PC-3 (cell line): ENCODE results near the gene PELI1. TPM values are rescaled to one million over a fixed set of nuclear protein-coding genes. Genes with fewer than 3 reads are reported as not detected.

ENCODE experiments used
- ATAC-seq: fragments of 200-7000 bp; cut with Tn5 transposase; 2 replicates; pipeline ENCODE4 v1.9.1; 2020; ENCODE audit warnings: mild to moderate bottlenecking, moderate library complexity
- BruUV-seq: library from RNA; stranded (reverse); fragments of 400-500 nt; replicated peaks from 2 replicates; lab custom pipeline; 2021; lab: Mats Ljungman, UMichigan
- CTCF ChIA-PET: fragments of 300-600 bp; sonication (Branson Sonifier 250); formaldehyde crosslinking; loops from one replicate; lab custom pipeline; 2022; ENCODE audit warnings: antibody characterized with exemption; lab: Charles Lee
- POLR2A ChIA-PET: fragments of 300-600 bp; sonication (Branson Sonifier 250); formaldehyde crosslinking; loops from one replicate; lab custom pipeline; 2022; ENCODE audit warnings: antibody characterized with exemption; ENCODE audit not compliant: unreplicated experiment; lab: Charles Lee
- DNase-seq: peaks from one replicate; pipeline ENCODE4 v3.0.0-alpha.2; 2015
- H2AFZ ChIP-seq: fragments of 300-600 bp; sonication (generic); 2 replicates; pipeline ENCODE4 v1.6.0; 2016; ENCODE audit warnings: antibody characterized with exemption, low read length
- H3F3A ChIP-seq: fragments of 300-600 bp; sonication (generic); one replicate; pipeline ENCODE4 v1.6.0; 2017; ENCODE audit warnings: antibody characterized with exemption, low read length, control low read depth, mild to moderate bottlenecking; ENCODE audit not compliant: unreplicated experiment
- H3K27ac ChIP-seq: fragments of 300-600 bp; sonication (generic); 2 replicates; pipeline ENCODE4 v1.5.1; 2016; ENCODE audit warnings: mild to moderate bottlenecking, low read length
- H3K27me3 ChIP-seq: fragments of 300-600 bp; sonication (generic); 2 replicates; pipeline ENCODE4 v1.6.1; 2016; ENCODE audit warnings: low read length, mixed read lengths
- H3K36me3 ChIP-seq: fragments of 300-600 bp; sonication (generic); 2 replicates; pipeline ENCODE4 v1.6.1; 2016; ENCODE audit warnings: low read depth, mixed run types, low read length, mixed read lengths
- H3K4me1 ChIP-seq: fragments of 300-600 bp; sonication (generic); 2 replicates; pipeline ENCODE4 v1.5.1; 2016; ENCODE audit warnings: low read length; ENCODE audit not compliant: insufficient read depth
- H3K4me2 ChIP-seq: fragments of 300-600 bp; sonication (generic); 2 replicates; pipeline ENCODE4 v1.6.0; 2016; ENCODE audit warnings: low read length
- H3K4me3 ChIP-seq: fragments of 300-600 bp; sonication (generic); 2 replicates; pipeline ENCODE4 v1.5.1; 2016; ENCODE audit warnings: mild to moderate bottlenecking, low read length, mixed read lengths
- H3K79me2 ChIP-seq: fragments of 300-600 bp; sonication (generic); 2 replicates; pipeline ENCODE4 v1.6.1; 2017; ENCODE audit warnings: low read length, mixed read lengths
- H3K9ac ChIP-seq: fragments of 300-600 bp; sonication (generic); 2 replicates; pipeline ENCODE4 v1.6.0; 2016; ENCODE audit warnings: mild to moderate bottlenecking, low read length
- H3K9me2 ChIP-seq: fragments of 300-600 bp; sonication (generic); replicated peaks from 2 replicates; pipeline ENCODE4 v1.6.1; 2016; ENCODE audit warnings: mixed run types, low read length, mixed read lengths
- H3K9me3 ChIP-seq: fragments of 300-600 bp; sonication (generic); 2 replicates; pipeline ENCODE4 v1.6.1; 2016; ENCODE audit warnings: low read length, mixed read lengths
- H4K20me1 ChIP-seq: fragments of 300-600 bp; sonication (generic); 2 replicates; pipeline ENCODE4 v1.6.1; 2016; ENCODE audit warnings: low read length, mixed read lengths
- EZH2 ChIP-seq: fragments of 300-600 bp; sonication (generic); IDR thresholded peaks from one replicate; pipeline ENCODE4 v1.6.1; 2017; ENCODE audit warnings: antibody characterized with exemption, mild to moderate bottlenecking, low read length; ENCODE audit not compliant: unreplicated experiment
- EZH2phosphoT487 ChIP-seq: fragments of 300-600 bp; sonication (generic); IDR thresholded peaks from 2 replicates; pipeline ENCODE4 v1.6.1; 2018; ENCODE audit warnings: mild to moderate bottlenecking, antibody characterized with exemption, low read length, borderline replicate concordance
- intact Hi-C: fragments of 100-400 bp; cut with micrococcal nuclease; formaldehyde crosslinking; loops from 2 replicates; pipeline ENCODE4 v1.9.0; 2023
- total RNA-seq: library from RNA; depleted of rRNA; stranded (reverse); fragments of >200 nt; gene quantifications from 2 replicates; pipeline ENCODE4 v1.2.3, GENCODE V29; 2014
- TF ChIP-seq, protein P1 (sequence below): fragments of 300-600 bp; sonication (generic); conservative IDR thresholded peaks from 2 replicates; pipeline ENCODE4 v1.5.1; 2017; ENCODE audit warnings: antibody characterized with exemption, low read depth, mild to moderate bottlenecking, low read length

PELI1 gene
- total RNA-seq, 1 experiment from 2014 or later = 5.6 TPM

DNA sequence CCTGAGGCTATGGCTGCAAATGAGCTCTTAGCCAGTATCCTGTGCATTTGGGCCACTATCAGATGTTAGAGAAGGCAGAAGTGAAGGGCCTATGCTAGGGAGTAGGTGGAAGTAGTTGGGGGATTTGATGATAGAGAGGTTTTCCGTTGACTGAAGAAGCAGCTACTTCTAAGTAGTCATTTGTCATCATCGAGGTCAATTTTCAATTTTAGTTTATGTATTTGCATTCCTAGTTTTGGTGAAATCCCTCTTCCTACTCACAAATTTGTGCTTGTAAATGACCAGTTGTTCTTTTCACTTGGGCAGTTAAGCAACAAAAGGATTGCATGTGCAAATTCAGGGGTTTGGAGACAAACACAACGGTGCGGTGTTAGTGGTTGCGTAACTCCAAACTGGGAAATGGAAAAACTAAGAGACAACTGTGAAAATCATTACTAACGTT, 48.5 kb upstream of the PELI1 start:
- ChIA-PET CTCF (no interaction called here), POLR2A (no interaction called here)
- Histone ChIP-seq H3F3A (no peaks in the 10 kb centered on the region), H3K9me2 (no peaks in the 10 kb centered on the region), H3K9me3 (no peaks in the 10 kb centered on the region), H3K4me3 (no peak overlapping the region), H3K27me3 (no peaks in the 10 kb centered on the region), H3K79me2 (no peaks in the 10 kb centered on the region), H2AFZ (no peak overlapping the region), H3K9ac (no peak overlapping the region), H4K20me1 (no peaks in the 10 kb centered on the region), H3K4me1 (no peaks in the 10 kb centered on the region), H3K27ac (no peak overlapping the region), H3K4me2 (no peak overlapping the region), H3K36me3 (no peaks in the 10 kb centered on the region)
- ATAC-seq (no peak), DNase-seq (no peak)
- TF ChIP-seq EZH2phosphoT487 (no peak), EZH2 (no peak)
- TF ChIP-seq, protein P1, sequence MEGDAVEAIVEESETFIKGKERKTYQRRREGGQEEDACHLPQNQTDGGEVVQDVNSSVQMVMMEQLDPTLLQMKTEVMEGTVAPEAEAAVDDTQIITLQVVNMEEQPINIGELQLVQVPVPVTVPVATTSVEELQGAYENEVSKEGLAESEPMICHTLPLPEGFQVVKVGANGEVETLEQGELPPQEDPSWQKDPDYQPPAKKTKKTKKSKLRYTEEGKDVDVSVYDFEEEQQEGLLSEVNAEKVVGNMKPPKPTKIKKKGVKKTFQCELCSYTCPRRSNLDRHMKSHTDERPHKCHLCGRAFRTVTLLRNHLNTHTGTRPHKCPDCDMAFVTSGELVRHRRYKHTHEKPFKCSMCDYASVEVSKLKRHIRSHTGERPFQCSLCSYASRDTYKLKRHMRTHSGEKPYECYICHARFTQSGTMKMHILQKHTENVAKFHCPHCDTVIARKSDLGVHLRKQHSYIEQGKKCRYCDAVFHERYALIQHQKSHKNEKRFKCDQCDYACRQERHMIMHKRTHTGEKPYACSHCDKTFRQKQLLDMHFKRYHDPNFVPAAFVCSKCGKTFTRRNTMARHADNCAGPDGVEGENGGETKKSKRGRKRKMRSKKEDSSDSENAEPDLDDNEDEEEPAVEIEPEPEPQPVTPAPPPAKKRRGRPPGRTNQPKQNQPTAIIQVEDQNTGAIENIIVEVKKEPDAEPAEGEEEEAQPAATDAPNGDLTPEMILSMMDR = no peak
- intact Hi-C loops = no loop called here
- BruUV-seq = no TSS peak

DNA sequence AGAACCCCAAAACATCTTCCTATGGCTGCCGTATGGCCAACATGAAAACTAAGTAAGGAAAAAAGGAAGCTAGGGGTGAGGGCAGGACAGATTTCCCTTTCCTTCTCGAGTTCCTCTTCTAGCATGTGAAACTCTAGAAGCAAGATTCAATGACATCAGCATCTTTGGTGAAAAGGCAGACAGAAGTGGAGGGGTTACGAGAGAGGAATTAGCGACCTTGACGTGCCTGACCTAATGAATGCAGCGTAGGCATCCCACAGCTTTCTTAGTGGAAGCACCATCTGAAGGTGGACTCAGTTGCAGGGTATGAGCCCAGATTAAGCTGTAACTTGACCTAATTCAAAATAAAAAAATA, 47.9 kb upstream of the PELI1 start:
- TF ChIP-seq, protein P1 = no peak
- no peak for TF ChIP-seq EZH2phosphoT487
- no peak for TF ChIP-seq EZH2
- no peak for ATAC-seq
- ChIA-PET POLR2A (no interaction called here), CTCF (no interaction called here)
- DNase-seq = no peak
- Histone ChIP-seq H3K9me2 (no peaks in the 10 kb centered on the region), H3K27me3 (no peaks in the 10 kb centered on the region), H3F3A (no peaks in the 10 kb centered on the region), H3K4me1 (no peaks in the 10 kb centered on the region), H3K9ac (no peak overlapping the region), H3K36me3 (no peaks in the 10 kb centered on the region), H4K20me1 (no peaks in the 10 kb centered on the region), H3K27ac (no peak overlapping the region), H2AFZ (no peak overlapping the region), H3K9me3 (no peaks in the 10 kb centered on the region), H3K4me3 (no peak overlapping the region), H3K4me2 (no peak overlapping the region), H3K79me2 (no peaks in the 10 kb centered on the region)
- intact Hi-C loops = no loop called here
- no TSS peak for BruUV-seq

DNA sequence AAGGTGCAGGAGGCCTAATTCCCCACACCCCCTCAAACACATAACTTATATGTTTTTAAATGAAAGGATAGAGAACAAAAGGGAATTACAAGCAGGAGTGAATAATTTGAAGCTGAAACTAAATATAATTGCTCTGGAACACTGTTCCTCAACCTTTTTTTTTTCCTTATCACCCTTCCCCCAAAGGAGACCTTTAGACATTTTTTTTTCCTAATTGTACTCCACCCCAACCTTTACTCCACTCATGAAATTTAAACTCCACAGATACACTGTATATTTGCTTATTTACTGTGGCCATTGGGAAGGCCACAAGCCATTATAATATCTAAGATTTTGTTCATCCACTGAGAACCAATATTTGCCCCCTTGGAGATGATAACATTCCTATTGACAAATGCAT, 45.4 kb upstream of the PELI1 start:
- POLR2A ChIA-PET = no interaction called here

More for the DNA sequence above, 45.4 kb upstream of the PELI1 start:
- Histone ChIP-seq H3K9me2 (no peaks in the 10 kb centered on the region), H3K4me2 (no peak overlapping the region), H3K36me3 (no peaks in the 10 kb centered on the region), H3K79me2 (no peaks in the 10 kb centered on the region), H3K27ac (no peak overlapping the region), H3K27me3 (no peaks in the 10 kb centered on the region), H4K20me1 (no peaks in the 10 kb centered on the region), H3K4me1 (no peaks in the 10 kb centered on the region), H3K9ac (no peak overlapping the region), H3F3A (no peaks in the 10 kb centered on the region), H3K9me3 (no peaks in the 10 kb centered on the region), H3K4me3 (no peak overlapping the region), H2AFZ (no peak overlapping the region)
- DNase-seq (no peak), ATAC-seq (no peak)
- CTCF ChIA-PET = no interaction called here
- no peak for TF ChIP-seq EZH2
- TF ChIP-seq, protein P1 = no peak
- TF ChIP-seq EZH2phosphoT487 = no peak
- intact Hi-C loops = no loop called here
- BruUV-seq = no TSS peak
